GM18868 (cell line): ENCODE measurements around the gene CD86.

ENCODE experiments used
- ATAC-seq: cut with Tn5 transposase; IDR thresholded peaks from one replicate; pipeline ENCODE4 v1.9.1; 2021; ENCODE audit warnings: mild to moderate bottlenecking, moderate library complexity; ENCODE audit not compliant: unreplicated experiment

Gene CD86

DNA sequence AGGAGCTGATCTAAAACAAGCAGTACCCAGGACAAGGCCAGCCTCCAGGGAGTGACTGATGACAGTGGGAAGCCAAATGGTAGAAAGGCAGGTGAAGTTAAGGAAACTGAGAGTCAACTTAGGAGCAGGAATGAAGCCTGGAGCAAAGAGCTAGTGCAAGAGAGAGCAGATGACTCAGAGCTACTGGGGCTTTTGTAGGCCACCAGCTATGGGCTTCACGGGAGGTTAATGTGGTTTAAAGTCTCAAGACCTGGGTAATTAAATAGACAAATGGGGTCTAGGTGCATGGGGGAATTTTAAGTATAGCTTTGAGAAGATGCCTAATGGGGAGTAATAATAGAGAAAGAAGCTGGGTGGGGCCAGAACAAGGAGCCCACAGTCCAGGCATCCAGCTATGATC, 3.1 kb downstream of the CD86 start:
- peak; percentile 57 for ATAC-seq

DNA sequence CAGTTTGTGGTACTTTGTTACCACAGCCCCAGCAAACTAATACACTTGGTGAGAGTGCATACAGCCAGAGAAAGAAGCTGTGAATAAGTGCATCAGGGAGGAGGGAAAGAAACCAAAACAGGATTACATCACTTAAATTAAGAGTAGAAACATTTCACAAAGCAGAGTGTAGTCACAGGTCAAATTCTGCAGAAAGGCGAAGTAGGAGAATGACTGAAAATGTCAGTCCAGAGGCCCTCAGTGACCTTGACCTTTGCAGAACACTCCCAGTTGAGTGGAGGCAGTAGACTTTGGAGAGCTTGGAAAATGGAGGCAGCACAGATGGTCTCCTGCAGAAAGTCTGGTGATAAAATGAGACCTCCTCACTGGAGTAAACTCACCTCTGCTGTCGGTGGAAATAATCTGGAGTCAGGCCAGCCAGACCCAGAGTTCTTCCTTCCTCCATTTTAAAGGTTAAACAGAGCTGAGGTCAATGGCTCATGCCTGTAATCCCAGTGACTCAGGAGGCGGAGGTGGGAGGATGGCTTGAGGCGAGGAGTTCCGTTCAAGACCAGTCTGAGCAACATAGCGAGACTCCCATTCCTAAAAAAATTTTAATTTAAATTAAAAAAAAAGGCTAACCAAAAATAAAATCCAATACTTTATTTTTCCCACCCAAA, 5.0 kb downstream of the CD86 start:
- ATAC-seq = no peak

GRCh38 chr3:122063908-122064307, 8.7 kb downstream of the CD86 start:
- ATAC-seq = peak; percentile 50

- ATAC-seq = no peak
Observed at GRCh38 chr3:122064326-122064725, 9.2 kb downstream of the CD86 start.

DNA sequence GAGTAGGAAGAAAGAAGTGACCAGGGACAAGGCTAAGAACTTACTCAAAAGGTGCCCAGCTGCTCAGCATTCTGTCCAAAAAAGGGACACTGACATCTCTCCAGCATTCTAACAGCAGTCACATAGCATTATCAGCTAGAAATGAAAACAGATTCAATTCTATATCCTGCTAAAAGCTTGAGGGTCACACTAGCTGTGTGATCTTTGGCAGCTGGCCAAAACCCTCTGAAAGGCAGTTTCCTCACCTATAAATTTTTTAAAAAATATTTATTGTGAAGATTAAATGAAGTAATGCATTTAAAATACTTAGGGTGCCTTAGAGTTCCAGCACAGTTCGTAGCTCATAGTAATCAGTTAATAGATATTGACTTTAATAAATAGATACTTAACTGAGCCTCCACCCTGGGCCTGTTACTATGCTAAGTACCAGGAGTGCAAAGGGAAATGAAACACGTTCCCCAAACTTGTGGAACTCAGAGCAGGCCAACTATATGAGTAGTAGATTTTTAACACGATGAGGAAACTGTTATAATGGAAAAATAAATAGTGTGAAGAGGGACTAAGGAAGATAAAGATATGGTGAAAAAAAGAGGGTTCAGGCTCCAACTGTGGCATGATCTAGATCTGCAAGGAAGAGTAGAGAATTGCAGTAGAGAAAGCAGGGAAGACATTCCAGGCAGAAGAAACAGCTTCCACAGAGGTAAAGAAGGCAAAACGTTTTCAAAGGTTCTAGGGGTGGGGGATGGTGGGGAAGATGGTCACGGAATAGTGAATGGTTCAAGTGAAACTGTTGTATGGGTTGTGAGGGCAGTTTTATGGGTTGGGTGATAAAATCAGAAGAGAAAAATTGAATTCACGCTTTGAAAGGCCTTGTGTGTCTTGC, 11.4 kb downstream of the CD86 start:
- ATAC-seq = no peak

GRCh38 chr3:122067214-122067550, 12.0 kb downstream of the CD86 start:
- no peak for ATAC-seq

GRCh38 chr3:122067588-122068240, 12.6 kb downstream of the CD86 start:
- peak; percentile 54 for ATAC-seq

DNA sequence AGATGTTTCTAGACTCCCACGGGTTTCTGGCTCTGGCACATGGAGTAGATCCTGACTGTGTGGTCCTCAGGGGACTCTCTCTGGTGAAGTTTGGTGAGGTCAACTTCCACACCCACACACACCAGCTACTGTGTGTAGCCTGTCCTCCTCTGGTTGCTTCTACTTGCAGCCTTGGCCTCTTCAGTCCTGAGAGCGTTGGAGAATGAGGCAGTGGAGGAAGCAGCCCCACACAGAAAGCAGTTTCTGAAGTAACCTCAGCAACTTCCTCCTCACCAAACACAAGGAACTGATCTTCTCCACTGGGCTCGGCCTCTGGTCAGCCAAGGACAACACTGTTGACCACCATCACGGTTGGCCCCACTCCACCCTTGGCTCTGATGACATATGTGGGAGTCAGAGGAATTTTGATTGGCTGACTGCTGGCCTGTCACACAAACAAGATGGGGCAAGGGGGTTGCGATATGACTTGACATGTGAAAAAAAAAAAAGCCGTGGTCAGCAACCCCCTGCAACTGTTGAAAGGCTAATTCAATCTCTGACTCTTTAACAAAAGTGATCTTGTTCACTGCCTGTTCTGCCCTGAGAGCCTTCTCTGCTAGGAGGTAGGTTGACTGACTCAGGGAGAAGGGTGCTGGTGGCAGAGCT, 19.6 kb downstream of the CD86 start:
- peak; percentile 45 for ATAC-seq

DNA sequence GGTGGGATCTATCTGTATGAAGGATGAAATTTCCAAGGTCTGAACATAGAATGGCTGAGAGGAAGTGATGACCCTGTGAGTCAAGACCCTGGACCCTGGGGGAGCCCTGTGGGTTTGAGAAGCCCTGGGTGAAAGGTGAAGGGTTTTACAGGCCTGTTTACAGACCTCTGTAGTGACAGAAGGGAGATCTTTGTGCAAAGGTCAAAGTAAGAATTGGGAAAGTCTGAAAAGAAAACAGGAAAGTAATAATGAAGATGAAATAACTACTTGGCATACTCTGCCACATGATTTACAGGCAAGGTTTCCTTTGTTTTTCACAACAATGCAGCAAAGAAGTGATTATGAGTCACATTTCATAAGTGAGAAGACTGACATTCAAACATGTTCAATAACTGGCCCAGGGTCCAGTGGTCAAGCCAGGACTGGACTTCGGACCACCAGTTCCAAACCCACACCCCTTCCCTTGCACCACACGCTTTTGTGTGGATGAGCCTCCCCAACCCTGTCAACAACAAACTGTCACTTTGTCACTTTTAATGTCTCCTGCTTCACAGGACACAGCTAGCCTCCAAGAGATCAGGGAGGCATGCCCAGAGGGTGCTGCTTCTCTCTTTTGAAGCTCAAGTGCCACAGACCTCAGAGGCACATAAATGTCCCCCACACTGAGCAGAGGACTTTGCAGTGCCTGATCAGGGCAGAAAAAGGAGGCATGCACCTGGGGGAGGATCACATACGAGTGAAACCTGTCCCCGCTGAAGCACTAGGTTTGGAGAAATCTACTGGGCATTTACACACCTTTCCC, 21.5 kb downstream of the CD86 start:
- peak; percentile 8 for ATAC-seq

GRCh38 chr3:122077293-122078234, 22.4 kb downstream of the CD86 start:
- peak; percentile 44 for ATAC-seq

DNA sequence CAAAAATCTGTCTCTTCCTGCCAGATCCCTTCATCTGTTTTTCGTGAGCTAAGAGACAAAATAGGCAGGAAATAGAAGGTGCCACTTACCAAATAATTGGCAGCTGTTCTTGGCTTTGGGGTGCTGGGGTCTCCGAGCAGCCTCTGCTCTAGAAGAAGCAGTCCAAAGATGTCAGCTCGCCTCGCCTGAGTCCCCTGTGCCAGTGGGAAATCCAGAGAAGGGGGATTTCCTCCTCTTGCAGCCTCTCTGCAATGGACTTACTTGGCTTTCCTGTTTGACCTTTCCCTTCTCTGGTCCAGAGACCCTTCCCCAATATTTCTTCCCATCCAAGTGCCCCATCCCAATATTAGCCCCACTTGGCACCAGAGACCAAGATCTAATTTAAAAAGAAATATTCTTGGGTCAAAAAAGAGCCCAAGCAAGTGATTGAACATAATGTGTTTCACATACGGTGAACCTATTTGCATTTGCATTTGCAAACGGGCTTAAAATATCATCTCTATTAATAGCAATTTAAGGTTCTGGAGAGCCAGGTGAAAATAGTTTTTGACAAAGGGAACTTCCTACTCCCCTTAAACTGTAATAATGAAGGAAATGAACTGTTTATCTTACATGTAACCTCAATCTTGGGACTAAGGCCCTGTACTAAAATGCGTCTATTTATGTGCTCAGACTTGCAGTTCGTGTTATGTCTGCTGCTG, 23.2 kb downstream of the CD86 start:
- no peak for ATAC-seq

DNA sequence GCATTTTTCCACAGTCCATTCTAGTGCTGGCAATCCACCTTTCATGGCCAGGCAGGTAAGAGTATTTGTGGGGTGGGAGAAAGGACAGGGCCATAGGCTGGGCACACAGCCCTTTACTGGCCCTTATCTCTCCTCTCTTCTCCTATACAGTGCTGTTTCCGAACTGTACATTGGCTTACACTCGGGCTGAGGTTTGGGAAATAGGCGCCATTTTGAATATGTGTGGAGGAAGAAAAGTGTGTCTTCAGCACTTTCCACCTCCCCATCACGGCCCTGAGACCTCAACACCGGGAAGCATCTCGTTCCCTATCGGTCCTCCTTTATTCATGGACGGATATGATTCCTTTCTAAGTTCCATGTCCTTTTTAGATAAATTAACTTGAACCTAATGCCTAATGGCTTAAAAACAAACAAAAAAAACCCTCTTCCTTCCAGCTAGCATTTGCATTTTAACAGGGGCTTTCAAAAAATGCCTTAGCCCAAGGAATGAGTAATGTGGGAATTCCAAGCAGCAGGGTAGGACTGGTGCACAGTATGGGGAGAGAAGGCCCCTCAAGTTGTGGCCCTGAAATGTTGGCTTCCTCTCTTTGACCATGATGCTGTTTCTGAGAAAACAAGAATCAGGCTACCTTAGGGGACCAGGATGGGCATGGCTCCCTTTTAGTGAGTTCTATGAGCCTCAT, 24.5 kb downstream of the CD86 start:
- ATAC-seq = no peak

DNA sequence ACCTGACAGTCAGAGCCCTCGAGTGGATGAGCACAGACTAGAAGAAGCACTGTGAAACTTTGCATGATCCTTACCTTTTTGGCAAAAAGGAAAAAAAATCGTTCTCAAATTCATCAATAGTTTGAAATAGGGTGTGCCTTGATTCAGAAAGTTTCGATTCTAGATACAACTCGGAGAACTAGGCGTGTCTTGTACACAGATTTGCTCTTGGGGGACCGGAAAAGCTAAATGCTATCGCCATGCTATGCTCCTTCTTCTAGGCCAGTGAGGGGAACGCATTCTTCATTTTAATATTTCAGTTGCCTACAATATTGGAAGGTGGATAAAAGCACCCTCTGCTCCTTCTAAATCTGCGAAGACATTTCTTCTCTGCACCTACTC, 25.0 kb downstream of the CD86 start:
- ATAC-seq = no peak

DNA sequence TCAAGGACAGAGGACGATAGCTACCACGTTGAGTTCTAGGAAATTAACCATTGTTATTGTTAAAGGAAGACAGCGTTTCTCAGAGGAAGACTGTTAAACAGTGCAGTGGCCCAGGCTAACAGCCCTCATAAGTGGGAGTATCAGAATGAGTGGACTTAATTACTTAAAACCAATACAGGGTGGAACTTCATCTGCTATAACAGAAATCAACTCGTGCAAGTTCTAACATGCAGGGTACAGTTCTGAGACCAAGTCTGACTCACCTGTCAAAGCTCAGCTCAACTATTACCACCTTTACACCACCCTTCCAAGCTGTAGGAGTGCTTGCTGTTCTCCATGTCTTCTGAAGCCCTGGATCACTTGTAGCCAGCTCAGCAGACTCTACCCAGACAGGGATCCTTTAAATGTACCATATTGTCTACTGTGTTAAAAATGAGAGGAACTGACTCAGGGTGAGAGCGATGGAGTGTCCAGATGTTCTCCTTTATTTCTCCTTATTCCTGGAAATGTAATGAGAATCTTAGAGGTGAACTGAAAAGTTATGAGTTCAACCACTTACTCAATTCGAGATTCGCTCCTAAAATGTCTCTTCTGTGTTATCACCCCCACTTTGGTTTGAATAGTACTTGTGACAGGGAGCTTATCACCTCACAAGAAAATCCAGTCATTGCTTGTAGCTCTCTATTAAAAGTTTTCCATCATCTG, 26.5 kb downstream of the CD86 start:
- ATAC-seq = peak; percentile 56

DNA sequence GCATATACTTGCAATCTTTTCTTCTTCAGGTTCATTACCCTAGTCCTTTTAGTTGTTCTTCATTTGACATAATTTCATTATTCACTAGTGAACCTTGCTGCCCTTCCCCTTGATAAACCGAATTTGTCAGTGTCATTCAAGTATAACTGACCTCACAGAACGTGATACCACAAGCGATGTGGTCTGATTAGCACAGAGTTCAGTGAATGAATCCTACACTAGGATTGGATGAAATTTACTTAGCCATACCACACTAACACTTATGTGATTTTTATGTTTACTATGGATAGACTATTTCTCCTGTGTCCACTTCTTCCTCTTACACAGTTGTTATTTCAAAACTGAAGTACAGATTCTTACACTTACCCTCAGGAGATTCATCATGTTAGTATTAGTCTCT, 27.2 kb downstream of the CD86 start:
- no peak for ATAC-seq

GRCh38 chr3:122084799-122085198, 29.6 kb downstream of the CD86 start:
- ATAC-seq = no peak

GRCh38 chr3:122085673-122086072, 30.5 kb downstream of the CD86 start:
- no peak for ATAC-seq

- ATAC-seq = no peak
Observed at GRCh38 chr3:122088531-122088930, 33.4 kb downstream of the CD86 start.
